ENCODE data around the gene RASGRP3.
"Not testable (repeated sequence)": the region's sequence is repeated elsewhere in the genome, so short reads cannot be mapped to it uniquely, and the experiment has no call there.

Gene RASGRP3

GRCh38 chr2:33457556-33458247 is 18.7 kb upstream of the RASGRP3 start:
- DNase-seq, result no peak

GRCh38 chr2:33458248-33458819 is 18.1 kb upstream of the RASGRP3 start:
- DNase-seq, result no peak

DNA sequence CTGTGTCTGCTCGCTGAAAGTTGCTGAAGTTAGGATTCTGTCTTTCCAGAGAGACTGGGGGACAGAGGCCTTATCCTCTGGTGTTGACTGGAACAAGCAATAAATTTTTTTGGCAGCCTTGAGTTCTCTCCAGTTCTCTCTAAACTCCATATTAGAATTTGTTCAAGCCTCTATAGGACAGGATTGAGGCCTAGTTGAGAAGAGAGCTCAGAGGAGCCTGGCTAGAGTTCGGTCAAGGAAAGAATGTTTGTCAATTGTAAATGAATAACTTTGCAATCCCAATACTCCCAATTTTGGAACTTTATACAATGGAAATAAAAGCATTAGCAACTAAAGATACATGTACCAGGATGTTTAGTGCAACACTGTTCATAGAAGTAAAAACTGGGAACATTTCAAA is 16.7 kb upstream of the RASGRP3 start:
- no peak for DNase-seq

DNA sequence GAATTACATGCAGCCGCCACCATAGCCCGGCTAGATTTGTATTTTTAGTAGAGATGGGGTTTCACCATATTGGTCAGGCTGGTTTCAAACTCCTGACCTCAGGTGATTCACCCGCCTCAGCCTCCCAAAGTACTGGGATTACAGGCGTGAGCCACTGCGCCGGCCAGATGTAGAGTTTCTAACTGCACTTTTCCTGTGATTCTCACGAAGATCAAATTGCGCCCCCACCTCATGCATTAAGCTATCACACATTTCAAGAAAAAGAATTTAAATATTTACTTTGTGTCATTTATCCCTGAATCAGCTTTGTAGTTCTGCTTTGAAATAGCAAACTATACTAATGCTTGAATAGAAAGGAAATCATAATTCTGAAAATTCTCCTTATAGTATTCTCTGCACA is 13.9 kb upstream of the RASGRP3 start:
- DNase-seq, result not testable (repeated sequence)

DNA sequence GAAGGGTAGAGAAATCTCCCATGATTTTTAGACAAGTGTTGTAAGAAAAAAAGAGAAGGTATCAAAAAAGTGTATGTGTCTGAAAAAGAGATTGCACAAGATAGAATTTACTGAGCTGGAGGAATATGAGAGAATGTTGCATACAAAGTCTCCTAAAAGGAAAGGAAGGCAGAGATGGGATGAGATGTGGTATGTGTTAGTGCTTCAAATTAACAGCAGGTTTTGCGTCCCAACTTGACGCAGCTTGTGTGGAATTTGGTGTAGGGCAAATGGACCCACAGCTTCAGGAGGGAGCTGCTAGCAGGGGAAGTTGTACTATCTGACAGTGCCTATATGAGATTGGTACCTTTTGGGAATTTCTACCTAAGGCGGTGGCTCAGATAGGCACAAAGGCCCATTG is 9.0 kb upstream of the RASGRP3 start:
- no peak for DNase-seq

- no peak for DNase-seq
Observed at GRCh38 chr2:33469238-33469637, 7.2 kb upstream of the RASGRP3 start.

DNA sequence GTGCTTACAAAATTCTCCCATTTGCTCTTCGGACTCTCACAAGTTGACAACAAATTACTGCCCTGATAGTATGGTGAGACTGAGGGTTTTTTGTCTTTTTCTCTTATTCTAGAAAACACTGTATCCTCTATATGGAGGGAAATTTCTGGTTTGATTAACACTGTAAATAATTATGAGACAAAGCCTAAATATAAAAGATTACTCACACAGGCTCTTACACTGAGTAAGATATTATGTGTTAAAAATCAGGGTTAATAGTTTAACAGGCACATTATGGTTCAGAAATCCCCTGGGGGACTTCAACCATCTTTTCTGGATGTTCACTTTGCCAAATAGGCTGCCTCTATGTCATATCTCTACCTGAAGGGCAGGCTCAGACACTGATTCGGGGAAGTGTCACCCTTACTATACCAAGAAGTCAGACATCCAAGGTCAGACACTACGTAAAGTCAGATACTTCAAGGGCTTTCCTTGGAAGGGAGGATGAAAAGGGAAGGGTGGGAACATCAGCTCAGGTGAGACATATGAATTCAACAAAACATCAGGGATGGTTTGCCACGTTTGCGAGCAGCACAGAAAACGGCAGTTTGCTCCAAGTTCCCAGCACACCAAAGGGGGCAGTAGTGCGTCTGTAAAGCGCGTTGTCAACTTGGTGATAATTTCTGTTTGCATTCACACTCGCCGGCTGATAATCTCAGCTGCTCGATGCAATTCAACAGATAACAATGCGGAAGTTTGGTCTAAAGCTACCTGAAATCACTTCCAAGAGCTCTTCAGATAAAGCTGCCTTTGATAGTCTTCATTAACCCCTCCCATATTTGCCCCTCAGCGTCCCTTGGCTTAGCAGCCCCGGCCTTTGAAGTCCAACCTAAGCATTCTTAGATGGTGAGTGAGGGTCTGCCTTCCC is 972 bp upstream of the RASGRP3 start:
- peak; percentile 84 for DNase-seq

DNA sequence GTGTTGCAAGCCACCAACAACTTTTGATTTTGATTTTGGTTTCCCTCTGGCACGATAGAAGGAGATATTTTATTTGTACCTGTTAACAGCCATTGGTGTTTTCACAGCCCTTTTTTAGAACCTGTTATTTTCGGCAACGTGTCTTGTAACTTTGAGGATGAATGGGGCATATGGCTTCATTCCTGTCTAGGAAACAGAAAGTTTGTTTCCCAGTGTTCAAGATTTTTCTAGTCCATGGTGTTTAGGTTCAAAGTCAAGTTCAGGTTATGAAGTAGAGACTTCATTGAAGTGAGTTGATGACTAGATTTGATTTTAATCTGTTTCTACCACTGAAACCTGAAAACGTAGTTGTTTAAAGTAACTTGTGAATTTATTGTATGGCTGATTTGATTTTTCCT is 343 bp downstream of the RASGRP3 start:
- no peak for DNase-seq

GRCh38 chr2:33477473-33478468 is 1.3 kb downstream of the RASGRP3 start:
- DNase-seq, result peak; percentile 36

GRCh38 chr2:33478968-33479731 is 2.7 kb downstream of the RASGRP3 start:
- DNase-seq, result no peak

DNA sequence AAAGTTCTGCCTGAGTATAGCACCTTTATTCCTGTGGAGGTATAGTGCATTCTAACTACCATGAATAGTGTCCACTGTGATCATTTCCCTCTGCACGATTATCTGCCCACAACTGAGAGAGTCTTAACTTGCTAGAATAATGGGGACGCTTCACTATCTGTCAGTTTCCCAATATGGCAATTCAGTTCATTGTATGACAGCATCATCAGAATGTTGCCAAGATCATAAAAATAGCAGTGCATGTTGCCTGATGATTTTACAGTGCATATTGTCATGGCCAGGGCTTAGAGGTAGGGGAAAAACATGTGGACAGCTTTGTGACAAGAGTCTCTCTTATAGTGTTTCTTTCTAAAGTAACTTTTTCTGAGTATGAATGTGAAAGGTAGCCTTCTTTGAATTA is 6.1 kb downstream of the RASGRP3 start:
- no peak for DNase-seq

DNA sequence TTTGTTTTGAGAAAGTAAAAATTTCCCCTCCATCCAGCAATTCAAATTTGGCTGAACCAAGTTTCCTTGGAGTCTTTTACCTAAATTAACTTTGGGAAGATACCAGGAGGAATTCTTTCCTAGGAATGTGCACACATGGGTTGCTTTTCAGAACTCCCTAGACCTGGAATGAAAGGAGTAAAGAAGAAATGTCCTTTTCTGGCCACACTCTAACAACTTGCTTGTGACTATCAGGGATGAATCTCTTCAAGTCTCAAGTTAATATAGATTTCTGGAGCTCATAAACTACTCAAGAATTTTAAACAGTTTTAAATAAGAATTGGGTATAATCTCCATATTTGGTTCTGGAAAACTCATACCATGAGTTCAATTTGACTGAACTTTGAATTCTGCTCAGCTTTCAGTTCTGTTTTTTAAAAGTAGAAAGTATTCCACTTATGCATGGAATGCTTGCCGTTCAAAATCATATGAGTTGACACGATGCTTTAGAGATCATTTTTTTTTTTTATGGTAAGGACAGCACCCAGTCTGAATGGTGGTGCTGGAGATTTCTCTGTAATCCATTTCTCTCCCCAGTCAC is 7.7 kb downstream of the RASGRP3 start:
- DNase-seq, result no peak

- DNase-seq, result no peak
Observed at GRCh38 chr2:33485051-33485450, 8.6 kb downstream of the RASGRP3 start.

DNA sequence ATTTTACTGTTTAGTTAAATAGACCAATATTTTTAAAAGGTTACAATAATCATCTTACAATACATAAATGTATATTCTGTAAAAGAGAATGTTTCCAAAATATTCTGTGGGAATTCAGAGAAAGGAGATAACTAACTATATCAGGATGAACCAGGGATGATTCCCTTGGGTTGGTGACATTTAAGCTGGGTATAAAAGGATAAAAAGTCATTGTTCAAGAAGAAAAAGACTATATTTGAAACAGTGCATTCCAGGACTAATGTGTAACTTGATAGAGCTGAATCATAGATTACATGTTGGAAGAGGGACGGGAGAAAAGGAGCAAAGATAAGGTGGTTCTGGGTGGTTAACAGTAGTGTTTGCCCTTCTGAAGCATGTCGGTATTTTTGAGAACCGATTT is 10.1 kb downstream of the RASGRP3 start:
- no peak for DNase-seq

DNA sequence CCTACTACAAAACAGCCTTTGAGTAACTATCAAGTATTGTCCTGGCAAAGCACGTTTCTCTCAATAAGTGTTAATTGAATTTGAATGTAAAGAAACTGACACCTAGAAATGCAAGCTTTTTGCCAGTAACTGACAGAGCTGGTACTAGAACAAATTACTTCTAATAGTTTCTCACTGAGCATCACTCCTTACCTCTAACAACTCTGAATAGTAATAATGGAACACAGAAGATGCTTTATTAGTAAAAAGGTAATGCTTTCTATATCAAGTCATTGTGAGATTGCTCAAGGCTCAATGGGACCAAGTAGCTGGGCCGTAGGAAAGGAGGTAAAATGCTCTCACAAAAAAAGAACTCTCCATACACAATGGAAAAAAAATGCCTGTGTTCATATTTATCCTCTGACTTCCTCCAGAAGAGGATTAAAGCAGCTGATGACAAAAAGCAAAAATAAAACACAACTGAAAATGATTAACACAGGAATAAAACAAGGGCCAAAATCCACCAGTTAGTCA is 11.8 kb downstream of the RASGRP3 start:
- no peak for DNase-seq

GRCh38 chr2:33488715-33489540 is 12.5 kb downstream of the RASGRP3 start:
- no peak for DNase-seq

DNA sequence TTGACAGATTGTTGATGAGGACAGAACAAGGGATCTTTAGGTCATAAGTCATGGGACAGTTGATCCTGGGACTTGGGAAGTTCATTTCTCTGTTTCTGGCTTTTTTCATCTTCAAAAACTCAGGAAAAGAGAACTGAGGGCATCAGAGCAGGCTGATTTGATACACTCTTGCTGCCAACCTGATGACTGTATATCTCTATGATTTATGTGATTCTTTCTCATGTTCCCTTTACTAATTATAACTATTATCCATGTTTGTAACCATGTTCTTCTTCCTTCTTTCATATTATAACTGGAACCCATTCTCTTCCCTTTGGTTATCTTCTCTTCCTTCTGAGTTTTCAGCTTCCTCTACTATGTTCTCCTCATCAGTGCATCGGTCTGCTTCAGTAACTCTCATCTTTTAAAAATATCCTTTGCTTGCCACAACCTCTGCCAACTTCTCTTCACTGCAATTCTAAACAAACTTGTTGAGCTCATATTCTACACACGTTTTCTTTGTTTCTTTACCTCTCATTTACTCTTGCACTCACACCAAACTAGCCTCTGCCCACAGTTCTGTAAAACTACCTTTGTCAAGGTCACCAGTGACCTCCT is 13.5 kb downstream of the RASGRP3 start:
- no peak for DNase-seq

- no peak for DNase-seq
Observed at GRCh38 chr2:33491441-33492084, 15.1 kb downstream of the RASGRP3 start.

- no peak for DNase-seq
Observed at GRCh38 chr2:33492399-33493134, 16.1 kb downstream of the RASGRP3 start.

Measured in femur (tissue), 1 donor.